ENCODE data around the gene BICRA.
"Not testable (repeated sequence)": the region's sequence is repeated elsewhere in the genome, so short reads cannot be mapped to it uniquely, and the experiment has no call there.

DNA sequence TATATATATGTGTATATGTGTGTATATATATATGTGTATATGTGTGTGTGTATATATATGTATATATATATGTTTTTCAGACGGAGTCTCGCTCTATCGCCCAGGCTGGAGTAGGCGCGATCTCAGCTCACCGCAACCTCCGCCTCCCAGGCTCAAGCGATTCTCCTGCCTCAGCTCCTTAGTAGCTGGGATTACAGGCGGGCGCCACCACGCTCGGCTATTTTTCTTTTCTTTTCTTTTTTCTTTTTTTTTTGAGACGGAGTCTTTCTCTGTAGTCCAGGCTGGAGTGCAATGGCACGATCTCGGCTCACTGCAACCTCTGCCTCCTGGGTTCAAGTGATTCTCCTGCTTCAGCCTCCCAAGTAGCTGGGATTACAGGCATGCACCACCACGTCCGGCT is 137.2 kb downstream of the BICRA start:
- not testable (repeated sequence) for TF ChIP-seq POLR2AphosphoS5 (IDR thresholded peaks at IDR 0.05; ENCODE audit: low read depth, low read length); SMC3 (IDR thresholded peaks at IDR 0.05; ENCODE audit: low read depth, low read length); RAD21 (IDR thresholded peaks at IDR 0.05; ENCODE audit: low read length); TAF1 (IDR thresholded peaks at IDR 0.05; ENCODE audit: borderline replicate concordance, low read depth, low read length); YY1 (IDR thresholded peaks at IDR 0.05; ENCODE audit: low read depth); EZH2phosphoT487 (IDR thresholded peaks at IDR 0.05; ENCODE audit: borderline replicate concordance, low read depth); GABPA (IDR thresholded peaks at IDR 0.05; ENCODE audit: low read depth)
- TF ChIP-seq, protein P1, sequence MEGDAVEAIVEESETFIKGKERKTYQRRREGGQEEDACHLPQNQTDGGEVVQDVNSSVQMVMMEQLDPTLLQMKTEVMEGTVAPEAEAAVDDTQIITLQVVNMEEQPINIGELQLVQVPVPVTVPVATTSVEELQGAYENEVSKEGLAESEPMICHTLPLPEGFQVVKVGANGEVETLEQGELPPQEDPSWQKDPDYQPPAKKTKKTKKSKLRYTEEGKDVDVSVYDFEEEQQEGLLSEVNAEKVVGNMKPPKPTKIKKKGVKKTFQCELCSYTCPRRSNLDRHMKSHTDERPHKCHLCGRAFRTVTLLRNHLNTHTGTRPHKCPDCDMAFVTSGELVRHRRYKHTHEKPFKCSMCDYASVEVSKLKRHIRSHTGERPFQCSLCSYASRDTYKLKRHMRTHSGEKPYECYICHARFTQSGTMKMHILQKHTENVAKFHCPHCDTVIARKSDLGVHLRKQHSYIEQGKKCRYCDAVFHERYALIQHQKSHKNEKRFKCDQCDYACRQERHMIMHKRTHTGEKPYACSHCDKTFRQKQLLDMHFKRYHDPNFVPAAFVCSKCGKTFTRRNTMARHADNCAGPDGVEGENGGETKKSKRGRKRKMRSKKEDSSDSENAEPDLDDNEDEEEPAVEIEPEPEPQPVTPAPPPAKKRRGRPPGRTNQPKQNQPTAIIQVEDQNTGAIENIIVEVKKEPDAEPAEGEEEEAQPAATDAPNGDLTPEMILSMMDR (IDR thresholded peaks at IDR 0.05), result not testable (repeated sequence)
- TF ChIP-seq, protein P2, sequence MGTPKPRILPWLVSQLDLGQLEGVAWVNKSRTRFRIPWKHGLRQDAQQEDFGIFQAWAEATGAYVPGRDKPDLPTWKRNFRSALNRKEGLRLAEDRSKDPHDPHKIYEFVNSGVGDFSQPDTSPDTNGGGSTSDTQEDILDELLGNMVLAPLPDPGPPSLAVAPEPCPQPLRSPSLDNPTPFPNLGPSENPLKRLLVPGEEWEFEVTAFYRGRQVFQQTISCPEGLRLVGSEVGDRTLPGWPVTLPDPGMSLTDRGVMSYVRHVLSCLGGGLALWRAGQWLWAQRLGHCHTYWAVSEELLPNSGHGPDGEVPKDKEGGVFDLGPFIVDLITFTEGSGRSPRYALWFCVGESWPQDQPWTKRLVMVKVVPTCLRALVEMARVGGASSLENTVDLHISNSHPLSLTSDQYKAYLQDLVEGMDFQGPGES (IDR thresholded peaks at IDR 0.05; ENCODE audit: low read depth, low read length), result not testable (repeated sequence)
- TF ChIP-seq, protein P3, sequence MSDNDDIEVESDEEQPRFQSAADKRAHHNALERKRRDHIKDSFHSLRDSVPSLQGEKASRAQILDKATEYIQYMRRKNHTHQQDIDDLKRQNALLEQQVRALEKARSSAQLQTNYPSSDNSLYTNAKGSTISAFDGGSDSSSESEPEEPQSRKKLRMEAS (IDR thresholded peaks at IDR 0.05; ENCODE audit: low read depth), result not testable (repeated sequence)
- TF ChIP-seq, protein P4, sequence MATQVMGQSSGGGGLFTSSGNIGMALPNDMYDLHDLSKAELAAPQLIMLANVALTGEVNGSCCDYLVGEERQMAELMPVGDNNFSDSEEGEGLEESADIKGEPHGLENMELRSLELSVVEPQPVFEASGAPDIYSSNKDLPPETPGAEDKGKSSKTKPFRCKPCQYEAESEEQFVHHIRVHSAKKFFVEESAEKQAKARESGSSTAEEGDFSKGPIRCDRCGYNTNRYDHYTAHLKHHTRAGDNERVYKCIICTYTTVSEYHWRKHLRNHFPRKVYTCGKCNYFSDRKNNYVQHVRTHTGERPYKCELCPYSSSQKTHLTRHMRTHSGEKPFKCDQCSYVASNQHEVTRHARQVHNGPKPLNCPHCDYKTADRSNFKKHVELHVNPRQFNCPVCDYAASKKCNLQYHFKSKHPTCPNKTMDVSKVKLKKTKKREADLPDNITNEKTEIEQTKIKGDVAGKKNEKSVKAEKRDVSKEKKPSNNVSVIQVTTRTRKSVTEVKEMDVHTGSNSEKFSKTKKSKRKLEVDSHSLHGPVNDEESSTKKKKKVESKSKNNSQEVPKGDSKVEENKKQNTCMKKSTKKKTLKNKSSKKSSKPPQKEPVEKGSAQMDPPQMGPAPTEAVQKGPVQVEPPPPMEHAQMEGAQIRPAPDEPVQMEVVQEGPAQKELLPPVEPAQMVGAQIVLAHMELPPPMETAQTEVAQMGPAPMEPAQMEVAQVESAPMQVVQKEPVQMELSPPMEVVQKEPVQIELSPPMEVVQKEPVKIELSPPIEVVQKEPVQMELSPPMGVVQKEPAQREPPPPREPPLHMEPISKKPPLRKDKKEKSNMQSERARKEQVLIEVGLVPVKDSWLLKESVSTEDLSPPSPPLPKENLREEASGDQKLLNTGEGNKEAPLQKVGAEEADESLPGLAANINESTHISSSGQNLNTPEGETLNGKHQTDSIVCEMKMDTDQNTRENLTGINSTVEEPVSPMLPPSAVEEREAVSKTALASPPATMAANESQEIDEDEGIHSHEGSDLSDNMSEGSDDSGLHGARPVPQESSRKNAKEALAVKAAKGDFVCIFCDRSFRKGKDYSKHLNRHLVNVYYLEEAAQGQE (IDR thresholded peaks at IDR 0.05; ENCODE audit: low read depth, low read length), result not testable (repeated sequence)

Data from SK-N-SH (cell line).